AG04450 (cell line): Measurements from ENCODE around the gene IL3RA. TPM values are rescaled to one million over a fixed set of nuclear protein-coding genes. Genes with fewer than 3 reads are reported as not detected.

Experiments
- CTCF ChIA-PET: fragments of 300-600, 350-600 bp; formaldehyde crosslinking; extraction: SDS; loops from one replicate; lab custom pipeline; 2022; ENCODE audit warnings: antibody characterized with exemption, inconsistent platforms; lab: Charles Lee
- POLR2A ChIA-PET: fragments of 350-600 bp; formaldehyde crosslinking; extraction: SDS; loops from one replicate; lab custom pipeline; 2021; ENCODE audit warnings: antibody characterized with exemption, inconsistent platforms; lab: Yijun Ruan, JAX
- DNase-seq: peaks from one replicate; pipeline ENCODE4 v3.0.0-alpha.2; 2011; ENCODE audit warnings: low read depth, low spot score
- H3K27ac ChIP-seq: one replicate; pipeline ENCODE4 v1.5.1; 2012; ENCODE audit warnings: low read depth, low read length, control low read depth
- H3K27me3 ChIP-seq: one replicate; pipeline ENCODE4 v1.6.0; 2012; ENCODE audit warnings: low read length; ENCODE audit not compliant: control insufficient read depth, insufficient read depth
- H3K4me3 ChIP-seq: 2 replicates; pipeline ENCODE4 v1.5.1; 2011; ENCODE audit warnings: mild to moderate bottlenecking, low read depth, low read length, control low read depth
- H3K9me3 ChIP-seq: 2 replicates; pipeline ENCODE4 v1.5.1; 2012; ENCODE audit warnings: low read length; ENCODE audit not compliant: control insufficient read depth, insufficient read depth
- CTCF ChIP-seq: IDR thresholded peaks from 2 replicates; pipeline ENCODE4 v1.5.1; 2011; ENCODE audit warnings: low read depth, low read length, control low read depth, inconsistent platforms
- polyA plus RNA-seq: library from polyadenylated mRNA; depleted of rRNA; stranded (reverse); fragments of >200 nt; gene quantifications from 2 replicates; pipeline ENCODE4 v1.2.3, GENCODE V29; 2011

The IL3RA gene
- polyA plus RNA-seq, 1 experiment: not detected

- Histone ChIP-seq H3K27ac (no peak overlapping the region), H3K27me3 (no peaks in the 10 kb centered on the region), H3K9me3 (peaks cover 17% of the 10 kb centered on the region), H3K4me3 (no peak overlapping the region)
- CTCF ChIA-PET: no interaction called here
- no peak for DNase-seq
- no peak for TF ChIP-seq CTCF
- POLR2A ChIA-PET: no interaction called here
Observed at GRCh38 chrX:1357993-1358392, 21.4 kb downstream of the IL3RA start.

- Histone ChIP-seq H3K4me3 (no peak overlapping the region), H3K27ac (no peak overlapping the region), H3K27me3 (no peaks in the 10 kb centered on the region), H3K9me3 (peaks cover 18% of the 10 kb centered on the region)
- ChIA-PET CTCF (no interaction called here), POLR2A (no interaction called here)
- no peak for DNase-seq
- TF ChIP-seq CTCF: no peak
Observed at GRCh38 chrX:1358793-1359476, 22.4 kb downstream of the IL3RA start.

GRCh38 chrX:1359477-1359873 lies 22.9 kb downstream of the IL3RA start:
- H3K27me3 ChIP-seq: no peaks in the 10 kb centered on the region
- no peak for DNase-seq
- no peak overlapping the region for H3K4me3 ChIP-seq
- ChIA-PET POLR2A (no interaction called here), CTCF (no interaction called here)
- TF ChIP-seq CTCF: no peak
- H3K27ac ChIP-seq: no peak overlapping the region
- peaks cover 18% of the 10 kb centered on the region for H3K9me3 ChIP-seq

GRCh38 chrX:1360171-1360570 lies 23.6 kb downstream of the IL3RA start:
- ChIA-PET CTCF (no interaction called here), POLR2A (no interaction called here)
- Histone ChIP-seq H3K9me3 (peaks cover 18% of the 10 kb centered on the region), H3K4me3 (no peak overlapping the region), H3K27me3 (no peaks in the 10 kb centered on the region), H3K27ac (no peak overlapping the region)
- TF ChIP-seq CTCF: no peak
- no peak for DNase-seq

GRCh38 chrX:1361275-1361674 lies 24.7 kb downstream of the IL3RA start:
- peaks cover 18% of the 10 kb centered on the region for H3K9me3 ChIP-seq
- no peak for DNase-seq
- POLR2A ChIA-PET: no interaction called here

More at GRCh38 chrX:1361275-1361674, 24.7 kb downstream of the IL3RA start:
- TF ChIP-seq CTCF: no peak
- Histone ChIP-seq H3K4me3 (no peak overlapping the region), H3K27me3 (no peaks in the 10 kb centered on the region), H3K27ac (no peak overlapping the region)
- CTCF ChIA-PET: no interaction called here
